CD14-positive monocyte (primary cell): Measurements from ENCODE around the gene TSN. TPM values are rescaled to one million over a fixed set of nuclear protein-coding genes. Genes with fewer than 3 reads are reported as not detected.

ENCODE experiments used
- DNase-seq, 3 donors: peaks; one replicate each; pipeline ENCODE4 v3.0.0-alpha.2; 2011 to 2022
- H2AFZ ChIP-seq: 2 replicates; pipeline ENCODE4 v1.6.0; 2012; ENCODE audit warnings: mild to moderate bottlenecking, low read depth, low read length, inconsistent platforms; ENCODE audit not compliant: insufficient read depth, poor library complexity, severe bottlenecking
- H3K27ac ChIP-seq, 2 donors: 1 replicate in 1 of 2; 2 replicates in 1 of 2; pipeline ENCODE4 v1.5.1; 2012 to 2013; ENCODE audit warnings: low read length in 2 of 2, control low read depth in 1 of 2, inconsistent platforms in 1 of 2, low read depth in 1 of 2, mild to moderate bottlenecking in 1 of 2
- H3K27me3 ChIP-seq, 2 donors: one replicate each; pipeline versions ENCODE4 v1.6.0 to v1.6.1; 2011 to 2013; ENCODE audit warnings: low read length in 2 of 2; ENCODE audit not compliant: control insufficient read depth in 2 of 2, insufficient read depth in 2 of 2
- H3K36me3 ChIP-seq, 2 donors: replicated peaks in 1 of 2; 1 replicate in 1 of 2; 2 replicates in 1 of 2; pipeline versions ENCODE4 v1.5.1 to v1.6.1; 2012 to 2013; ENCODE audit warnings: low read length in 2 of 2, control low read depth in 1 of 2, inconsistent platforms in 1 of 2, mild to moderate bottlenecking in 1 of 2; ENCODE audit not compliant: insufficient read depth in 2 of 2, control insufficient read depth in 1 of 2
- H3K4me1 ChIP-seq, 2 donors: 1 replicate in 1 of 2; 2 replicates in 1 of 2; pipeline versions ENCODE4 v1.5.1 to v1.6.1; 2012 to 2013; ENCODE audit warnings: low read length in 2 of 2, control low read depth in 1 of 2, inconsistent platforms in 1 of 2, mild to moderate bottlenecking in 1 of 2, moderate library complexity in 1 of 2; ENCODE audit not compliant: insufficient read depth in 2 of 2, control insufficient read depth in 1 of 2
- H3K4me2 ChIP-seq: replicated peaks from 2 replicates; pipeline ENCODE3; 2012; ENCODE audit warnings: low read length, moderate library complexity, mild to moderate bottlenecking; ENCODE audit not compliant: poor library complexity, severe bottlenecking; ENCODE audit errors: extremely low read depth
- H3K4me3 ChIP-seq, 3 experiments: fragments of 200-600 bp in 1 of 3; sonication (generic) in 1 of 3; replicated peaks in 1 of 3; 1 replicate in 2 of 3; 2 replicates in 1 of 3; pipeline ENCODE4 v1.5.1; 2011 to 2013; ENCODE audit warnings: low read length in 3 of 3, mild to moderate bottlenecking in 3 of 3, control low read depth in 2 of 3, low read depth in 2 of 3, inconsistent platforms in 1 of 3, moderate library complexity in 1 of 3
- H3K79me2 ChIP-seq: 2 replicates; pipeline ENCODE4 v1.6.0; 2012; ENCODE audit warnings: mild to moderate bottlenecking, control low read depth, inconsistent platforms, low read length, moderate library complexity; ENCODE audit not compliant: insufficient read depth
- H3K9ac ChIP-seq: 2 replicates; pipeline ENCODE4 v1.6.0; 2017; ENCODE audit warnings: low read length, mild to moderate bottlenecking; ENCODE audit not compliant: insufficient read depth, poor library complexity, severe bottlenecking
- H3K9me3 ChIP-seq, 2 donors: replicated peaks in 1 of 2; 1 replicate in 1 of 2; 2 replicates in 1 of 2; pipeline versions ENCODE4 v1.5.1 to v1.6.1; 2012 to 2013; ENCODE audit warnings: low read length in 2 of 2, control low read depth in 1 of 2; ENCODE audit not compliant: control insufficient read depth in 1 of 2, insufficient read depth in 1 of 2
- H4K20me1 ChIP-seq: 2 replicates; pipeline ENCODE4 v1.6.0; 2012; ENCODE audit warnings: mild to moderate bottlenecking, low read length, control low read depth, moderate library complexity; ENCODE audit not compliant: insufficient read depth
- H3K27ac Mint-ChIP-seq, 7 donors: one replicate each; pipeline ENCODE4 v1.8.0; 2020; ENCODE audit warnings: mild to moderate bottlenecking in 7 of 7, mixed read lengths in 7 of 7, moderate library complexity in 6 of 7, inconsistent platforms in 2 of 7
- H3K27me3 Mint-ChIP-seq, 3 donors: one replicate each; pipeline ENCODE4 v1.8.0; 2021 to 2022; ENCODE audit warnings: low read depth in 3 of 3, mild to moderate bottlenecking in 3 of 3, mixed read lengths in 3 of 3, moderate library complexity in 3 of 3, inconsistent platforms in 1 of 3
- H3K36me3 Mint-ChIP-seq, 2 donors: one replicate each; pipeline ENCODE4 v1.8.0; 2020; ENCODE audit warnings: mixed read lengths in 2 of 2, inconsistent platforms in 1 of 2, mild to moderate bottlenecking in 1 of 2
- H3K4me1 Mint-ChIP-seq: one replicate; pipeline ENCODE4 v1.8.0; 2020; ENCODE audit warnings: mild to moderate bottlenecking, mixed read lengths
- H3K4me3 Mint-ChIP-seq, 2 donors: one replicate each; pipeline ENCODE4 v1.8.0; 2020; ENCODE audit warnings: mild to moderate bottlenecking in 2 of 2, mixed read lengths in 2 of 2, moderate library complexity in 1 of 2
- H3K9me3 Mint-ChIP-seq, 7 donors: one replicate each; pipeline ENCODE4 v1.8.0; 2020 to 2022; ENCODE audit warnings: mixed read lengths in 7 of 7, mild to moderate bottlenecking in 6 of 7, moderate library complexity in 6 of 7, inconsistent platforms in 2 of 7
- WGBS: methylation state at CpG from one replicate; pipeline ENCODE4 v1.1.5; 2013; ENCODE audit warnings: missing lambda C conversion rate; ENCODE audit not compliant: insufficient coverage; 5-methylcytosine and 5-hydroxymethylcytosine counted together
- intact Hi-C, 2 donors: fragments of 100-400 bp; cut with micrococcal nuclease; formaldehyde crosslinking; loops; one replicate each; pipeline versions ENCODE4 v1.15.0 to v1.15.1; 2023
- polyA plus RNA-seq, 3 donors: library from polyadenylated mRNA; depleted of rRNA in 1 of 3; unstranded in 2 of 3; stranded (reverse) in 1 of 3; fragments of 300-500 nt in 2 of 3; fragments of >200 nt in 1 of 3; fragmentation: Illumina TruSeq in 2 of 3; gene quantifications; 1 replicate in 2 of 3; 2 replicates in 1 of 3; pipeline ENCODE4 v1.2.3, GENCODE V29; 2012 to 2021
- TF ChIP-seq, protein P1 (sequence below): fragments of 200-600 bp; IDR thresholded peaks from one replicate; pipeline ENCODE4 v1.8.0; 2022; ENCODE audit warnings: antibody characterized with exemption, mild to moderate bottlenecking

The TSN gene
- polyA plus RNA-seq, 3 donors = 12.2 to 66.5 (median 65.5) TPM

DNA sequence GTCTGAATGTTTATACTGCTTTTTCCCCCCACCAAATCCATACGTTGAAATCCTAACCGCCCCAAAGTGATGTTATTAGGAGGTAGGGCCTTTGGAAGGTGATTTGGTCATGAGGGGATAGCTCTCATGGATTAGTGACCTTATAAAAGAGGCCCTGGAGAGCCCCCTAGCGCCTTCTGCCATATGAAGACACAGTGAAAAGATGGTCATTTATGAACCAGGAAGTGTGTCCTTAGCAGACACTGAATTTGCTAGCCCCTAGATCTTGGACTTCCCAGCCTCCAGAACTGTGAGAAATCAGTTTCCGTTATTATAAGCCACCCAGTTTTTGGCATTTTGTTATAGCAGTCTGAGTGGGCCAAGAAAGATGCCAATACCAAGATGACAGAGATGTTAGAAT, 7.2 kb upstream of the TSN start:
- H2AFZ ChIP-seq = no peak overlapping the region
- Mint-ChIP-seq H3K27ac (no peak overlapping the region), H3K4me1 (no peaks in the 10 kb centered on the region), H3K9me3 (peaks cover 0 to 2% (median 0%) of the 10 kb centered on the region in 7 donors), H3K36me3 (no peaks in the 10 kb centered on the region), H3K4me3 (no peak overlapping the region), H3K27me3 (peaks cover 0 to 8% (median 3%) of the 10 kb centered on the region in 3 donors)
- intact Hi-C loops = no loop called here
- TF ChIP-seq, protein P1, sequence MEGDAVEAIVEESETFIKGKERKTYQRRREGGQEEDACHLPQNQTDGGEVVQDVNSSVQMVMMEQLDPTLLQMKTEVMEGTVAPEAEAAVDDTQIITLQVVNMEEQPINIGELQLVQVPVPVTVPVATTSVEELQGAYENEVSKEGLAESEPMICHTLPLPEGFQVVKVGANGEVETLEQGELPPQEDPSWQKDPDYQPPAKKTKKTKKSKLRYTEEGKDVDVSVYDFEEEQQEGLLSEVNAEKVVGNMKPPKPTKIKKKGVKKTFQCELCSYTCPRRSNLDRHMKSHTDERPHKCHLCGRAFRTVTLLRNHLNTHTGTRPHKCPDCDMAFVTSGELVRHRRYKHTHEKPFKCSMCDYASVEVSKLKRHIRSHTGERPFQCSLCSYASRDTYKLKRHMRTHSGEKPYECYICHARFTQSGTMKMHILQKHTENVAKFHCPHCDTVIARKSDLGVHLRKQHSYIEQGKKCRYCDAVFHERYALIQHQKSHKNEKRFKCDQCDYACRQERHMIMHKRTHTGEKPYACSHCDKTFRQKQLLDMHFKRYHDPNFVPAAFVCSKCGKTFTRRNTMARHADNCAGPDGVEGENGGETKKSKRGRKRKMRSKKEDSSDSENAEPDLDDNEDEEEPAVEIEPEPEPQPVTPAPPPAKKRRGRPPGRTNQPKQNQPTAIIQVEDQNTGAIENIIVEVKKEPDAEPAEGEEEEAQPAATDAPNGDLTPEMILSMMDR = no peak
- peak in 2 of 3 donors; percentile 11 to 20 for DNase-seq
- no peaks in the 10 kb centered on the region for H4K20me1 ChIP-seq
- no peak overlapping the region for H3K4me2 ChIP-seq
- H3K27ac ChIP-seq = no peak overlapping the region
- 60% methylated on average over 1 of the region's 4 CpGs for WGBS
- H3K9me3 ChIP-seq = no peaks in the 10 kb centered on the region
- H3K4me1 ChIP-seq = no peaks in the 10 kb centered on the region
- H3K9ac ChIP-seq = no peak overlapping the region
- no peaks in the 10 kb centered on the region for H3K79me2 ChIP-seq
- no peaks in the 10 kb centered on the region for H3K27me3 ChIP-seq
- H3K4me3 ChIP-seq = no peak overlapping the region
- H3K36me3 ChIP-seq = no peaks in the 10 kb centered on the region

DNA sequence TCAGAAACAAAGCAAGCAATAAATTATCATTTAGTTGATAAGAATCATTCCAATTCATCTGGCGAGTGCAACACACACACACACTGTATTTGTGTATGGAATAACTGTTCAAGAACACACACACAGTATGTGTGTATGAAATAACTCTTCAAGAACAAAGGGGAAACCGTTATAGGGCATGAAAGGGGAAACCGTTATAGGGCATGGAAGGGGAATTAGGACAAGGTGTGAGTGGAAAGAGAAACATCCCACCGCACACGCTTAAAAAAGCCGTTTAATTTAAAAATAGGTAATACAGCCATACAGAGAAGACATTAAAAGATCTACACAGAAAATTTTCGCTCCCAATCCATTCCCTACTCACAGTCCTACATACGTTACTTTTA, 607 bp upstream of the TSN start:
- no peak for DNase-seq
- Mint-ChIP-seq H3K27ac (peak overlapping the region; percentile 30 to 90 (median 72)), H3K27me3 (peaks cover 0 to 2% (median 0%) of the 10 kb centered on the region in 3 donors), H3K4me3 (peak overlapping the region; percentile 91 to 95), H3K36me3 (peaks cover 8 to 22% of the 10 kb centered on the region in 2 donors), H3K4me1 (peaks cover 18% of the 10 kb centered on the region), H3K9me3 (no peaks in the 10 kb centered on the region)
- WGBS = 0% methylated on average over 2 of the region's 8 CpGs
- Histone ChIP-seq H3K4me2 (peak overlapping the region; percentile 98), H3K4me3 (peak overlapping the region; percentile 57 to 97 (median 87)), H3K79me2 (peaks cover 42% of the 10 kb centered on the region), H2AFZ (peak overlapping the region; percentile 82), H3K27ac (peak overlapping the region in 1 of 2 donors; percentile 95), H3K36me3 (peaks cover 9 to 22% of the 10 kb centered on the region in 2 donors), H3K9ac (peak overlapping the region; percentile 91), H3K27me3 (no peaks in the 10 kb centered on the region), H4K20me1 (no peaks in the 10 kb centered on the region), H3K9me3 (no peaks in the 10 kb centered on the region), H3K4me1 (peaks cover 19 to 26% of the 10 kb centered on the region in 2 donors)
- intact Hi-C loops = loop anchor here (1.0 to 5.0 kb wide), 5 partner anchors 18 to 228 kb away; partner anchors contain the start of genes NIFK (in 2 of the 2) and RNU4ATAC (in 1 of the 2)
- TF ChIP-seq, protein P1 = no peak
